Measurements from ENCODE around the gene SKAP1.
A peak's percentile ranks its signal among the peaks of the same experiment; 100 is the strongest.

Gene SKAP1

DNA sequence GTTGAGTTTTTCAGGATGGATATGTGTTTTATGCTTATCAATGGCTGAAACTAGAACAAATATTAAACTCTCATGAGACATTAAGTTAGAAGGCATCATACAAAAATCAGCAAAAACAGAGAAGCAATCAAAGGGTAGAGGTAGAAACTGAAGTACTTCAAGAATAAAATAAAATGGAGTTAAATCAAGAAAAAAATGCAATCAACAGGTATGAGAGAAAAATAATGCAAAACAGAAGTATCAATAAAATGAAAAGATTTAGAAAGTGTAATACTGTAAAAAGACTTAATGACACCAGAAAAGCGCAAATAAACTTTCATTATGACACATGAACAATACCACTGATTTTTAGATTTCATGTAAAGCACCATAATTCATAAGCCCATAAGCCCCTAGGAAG is 112.3 kb downstream of the SKAP1 start:
- no peak for DNase-seq (ENCODE audit: low spot score)
- TF ChIP-seq CTCF (IDR thresholded peaks at IDR 0.05; ENCODE audit: extremely low read depth, missing control alignments), result no peak

DNA sequence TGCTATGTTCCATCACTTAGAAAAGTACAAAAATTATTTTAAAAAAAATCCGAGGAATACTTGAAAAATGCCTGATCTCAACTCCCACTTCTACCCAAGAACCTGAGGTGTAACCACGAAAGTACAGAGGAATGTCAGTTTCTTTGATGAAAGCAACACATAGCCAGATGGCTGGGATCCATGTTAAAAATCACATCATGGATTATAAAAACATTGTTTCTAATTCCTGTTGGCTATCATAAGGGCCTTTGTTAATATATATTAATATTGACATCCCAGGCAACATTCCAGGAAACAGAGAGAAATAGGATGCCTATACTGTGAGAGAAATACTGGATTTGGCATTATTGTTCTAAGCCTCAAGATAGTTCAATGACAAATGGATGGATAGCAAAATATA is 115.3 kb downstream of the SKAP1 start:
- no peak for TF ChIP-seq CTCF (IDR thresholded peaks at IDR 0.05; ENCODE audit: extremely low read depth, missing control alignments)
- DNase-seq (ENCODE audit: low spot score), result no peak

- DNase-seq (ENCODE audit: low spot score), result no peak
Observed at GRCh38 chr17:48313096-48313755, 116.8 kb downstream of the SKAP1 start.

GRCh38 chr17:48311324-48311723 is 118.7 kb downstream of the SKAP1 start:
- TF ChIP-seq CTCF (IDR thresholded peaks at IDR 0.05; ENCODE audit: extremely low read depth, missing control alignments), result no peak
- no peak for DNase-seq (ENCODE audit: low spot score)

More at GRCh38 chr17:48313096-48313755, 116.8 kb downstream of the SKAP1 start:
- TF ChIP-seq CTCF (IDR thresholded peaks at IDR 0.05; ENCODE audit: extremely low read depth, missing control alignments), result no peak

- no peak for DNase-seq (ENCODE audit: low spot score)
Observed at GRCh38 chr17:48310748-48311213, 119.2 kb downstream of the SKAP1 start.

GRCh38 chr17:48308581-48308980 is 121.4 kb downstream of the SKAP1 start:
- no peak for DNase-seq (ENCODE audit: low spot score)
- TF ChIP-seq CTCF (IDR thresholded peaks at IDR 0.05; ENCODE audit: extremely low read depth, missing control alignments), result no peak

More at GRCh38 chr17:48310748-48311213, 119.2 kb downstream of the SKAP1 start:
- no peak for TF ChIP-seq CTCF (IDR thresholded peaks at IDR 0.05; ENCODE audit: extremely low read depth, missing control alignments)

- peak; percentile 76 for TF ChIP-seq CTCF (IDR thresholded peaks at IDR 0.05; ENCODE audit: extremely low read depth, missing control alignments)
- DNase-seq (ENCODE audit: low spot score), result peak; percentile 41
Observed at GRCh38 chr17:48307814-48308411, 122.1 kb downstream of the SKAP1 start.

Measured in GM20000 (cell line).